K562 (cell line): ENCODE data around the gene RPL7A. TPM values are rescaled to one million over a fixed set of nuclear protein-coding genes. Genes with fewer than 3 reads are reported as not detected.

Experiments used
- DMBX1 ChIP-seq: fragments of 250-450 bp; sonication (Bioruptor Pico); IDR thresholded peaks from 2 replicates; pipeline ENCODE4 v1.8.0; 2022; ENCODE audit warnings: inconsistent platforms, mild to moderate bottlenecking, moderate library complexity, borderline replicate concordance
- GATAD2A ChIP-seq: fragments of 450-650 bp; IDR thresholded peaks from 2 replicates; pipeline ENCODE4 v1.6.1; 2017
- HIVEP1 ChIP-seq: fragments of 250-450 bp; sonication (Bioruptor Pico); IDR thresholded peaks from 2 replicates; pipeline ENCODE4 v1.4.0; 2020; ENCODE audit warnings: mild to moderate bottlenecking
- ILF3 ChIP-seq: fragments of 450-650 bp; IDR thresholded peaks from 2 replicates; pipeline ENCODE4 v1.6.1; 2018; ENCODE audit warnings: antibody characterized with exemption, mild to moderate bottlenecking, moderate library complexity, borderline replicate concordance
- KLF10 ChIP-seq: fragments of 250-450 bp; sonication (Bioruptor Pico); IDR thresholded peaks from 2 replicates; pipeline ENCODE4 v1.6.1; 2021; ENCODE audit warnings: matching md5 sums
- L3MBTL2 ChIP-seq: fragments of 450-650 bp; IDR thresholded peaks from 2 replicates; pipeline ENCODE4 v1.6.1; 2016; ENCODE audit warnings: mild to moderate bottlenecking, moderate library complexity
- NCOA2 ChIP-seq, 2 experiments: fragments of 450-650 bp; IDR thresholded peaks; 2 replicates each; pipeline ENCODE4 v1.6.1; 2018; ENCODE audit warnings: mild to moderate bottlenecking in 2 of 2, moderate library complexity in 1 of 2; ENCODE audit not compliant: partially characterized antibody in 2 of 2
- PRDM10 ChIP-seq: fragments of 450-650 bp; IDR thresholded peaks from 2 replicates; pipeline ENCODE4 v1.6.1; 2018; ENCODE audit not compliant: partially characterized antibody
- PYGO2 ChIP-seq: fragments of 450-650 bp; IDR thresholded peaks from 2 replicates; pipeline ENCODE4 v1.6.1; 2016; ENCODE audit warnings: mild to moderate bottlenecking, missing genetic modification characterization, moderate library complexity, missing compliant biosample characterization
- RREB1 ChIP-seq: fragments of 250-450 bp; sonication (Bioruptor Pico); IDR thresholded peaks from 2 replicates; pipeline ENCODE4 v1.4.0; 2020
- TFAM ChIP-seq: fragments of 250-450 bp; sonication (Bioruptor Pico); conservative IDR thresholded peaks from 2 replicates; pipeline ENCODE4 v1.5.0; 2021; ENCODE audit warnings: mild to moderate bottlenecking, moderate library complexity
- THRB ChIP-seq: fragments of 450-650 bp; formaldehyde crosslinking; conservative IDR thresholded peaks from 2 replicates; pipeline ENCODE4 v1.4.0; 2022; ENCODE audit warnings: mild to moderate bottlenecking, missing genetic modification characterization
- ZBTB33 ChIP-seq: sonication (generic); formaldehyde crosslinking; IDR thresholded peaks from 2 replicates; pipeline ENCODE4 v1.8.1; 2023; ENCODE audit warnings: mild to moderate bottlenecking, missing genetic modification reagents
- ZFP30 ChIP-seq: fragments of 250-450 bp; sonication (Bioruptor Pico); IDR thresholded peaks from 2 replicates; pipeline ENCODE4 v1.8.0; 2022; ENCODE audit warnings: moderate library complexity, mild to moderate bottlenecking, inconsistent platforms, borderline replicate concordance
- polyA plus RNA-seq, 8 experiments: library from polyadenylated mRNA; depleted of rRNA in 4 of 8; stranded (reverse) in 5 of 8; unstranded in 3 of 8; fragments of >200 nt; fragmentation: Nextera tagmentation in 2 of 8; fragmentation: Illumina TruSeq in 1 of 8; extraction: Ambion mirVana in 2 of 8; extraction: Trizol in 1 of 8; gene quantifications; 2 replicates each; pipeline versions ENCODE4 v1.2.1 to v1.2.3, GENCODE V29; 2011 to 2014; ENCODE audit warnings: inconsistent platforms in 1 of 8, missing spikeins in 1 of 8
- total RNA-seq, 7 experiments: library from RNA; depleted of rRNA in 6 of 7; stranded (reverse); fragments of >200 nt in 6 of 7; fragmentation: Illumina TruSeq in 2 of 7; extraction: Trizol in 2 of 7; gene quantifications; 2 replicates each; pipeline versions ENCODE4 v1.2.1 to v1.2.3, GENCODE V29; 2011 to 2021; ENCODE audit warnings: low replicate concordance in 1 of 7

The RPL7A gene
- total and polyA plus RNA-seq, 9 of the 15 experiments (the other 6 are each of a cell fraction or from before 2014, with no cell fraction given) = 1,935 to 3,760 (median 2,652) TPM

- TF ChIP-seq NCOA2 (IDR thresholded peaks at IDR 0.05; ENCODE audit: partially characterized antibody in 2 of 2) = no peak
- TF ChIP-seq PYGO2 = no peak
- no peak for TF ChIP-seq ZFP30 (CRISPR knock-in tag)
- TF ChIP-seq HIVEP1 = peak; percentile 47; the same call in 1 of the 2 replicates
- TF ChIP-seq ILF3 = no peak
- no peak for TF ChIP-seq RREB1 (CRISPR knock-in tag)
- peak; percentile 47; the same call in 1 of the 2 replicates for TF ChIP-seq GATAD2A
- peak; percentile 97 for TF ChIP-seq L3MBTL2
- TF ChIP-seq ZBTB33 = peak; percentile 74
- peak; percentile 39 for TF ChIP-seq PRDM10
- TF ChIP-seq KLF10 = no peak
- TF ChIP-seq DMBX1 = no peak
- TF ChIP-seq THRB (CRISPR knock-in tag) = no peak
- TF ChIP-seq TFAM = no peak
Measured at GRCh38 chr9:133335924-133336811, 11.8 kb upstream of the RPL7A start, which contains the start of gene SURF6 (continued).
